GM12872 (cell line): ENCODE data around the gene DHTKD1.

Experiments
- CTCF ChIP-seq: IDR thresholded peaks from 3 replicates; pipeline ENCODE4 v1.5.1; 2011; ENCODE audit warnings: low read depth, mild to moderate bottlenecking, low read length, moderate library complexity; ENCODE audit not compliant: insufficient read depth

The DHTKD1 gene

GRCh38 chr10:12129222-12130111 lies 60.7 kb downstream of the DHTKD1 start, which contains the start of gene SEC61A2:
TSS of gene SEC61A2 (plus strand) at chr10:12129677. CDS start at chr10:12129788, 111 bp downstream.
- TF ChIP-seq CTCF: no peak

DNA sequence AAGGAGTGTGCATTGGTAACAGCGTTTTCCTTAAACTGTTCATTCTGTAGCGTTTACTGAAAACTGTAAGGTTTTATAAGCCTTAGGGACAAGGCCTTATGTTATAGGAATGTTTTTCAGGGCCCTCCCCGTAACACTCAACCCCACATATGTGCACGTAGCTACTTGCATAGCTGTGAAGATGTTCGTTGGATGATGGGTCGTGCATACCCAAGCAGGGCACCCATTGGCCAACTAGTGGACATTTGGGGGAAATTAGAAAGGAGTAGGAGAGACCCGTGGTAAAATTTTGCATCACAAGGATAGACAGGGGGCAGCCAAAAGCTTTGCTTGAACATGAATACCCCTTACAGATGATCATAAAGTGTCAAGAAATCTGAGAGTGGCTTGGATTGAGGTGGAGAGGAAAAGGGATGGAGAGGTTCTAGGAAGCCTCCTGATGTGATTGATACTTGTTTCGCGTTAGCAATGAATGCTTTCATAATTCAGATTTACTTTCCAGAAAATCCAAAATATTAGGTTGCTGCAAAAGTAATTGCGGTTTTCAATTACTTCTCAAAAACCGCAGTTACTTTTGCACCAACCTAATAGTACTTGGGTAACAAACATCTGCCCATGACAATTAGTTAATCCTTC lies 61.6 kb downstream of the DHTKD1 start:
- TF ChIP-seq CTCF: peak; percentile 69

DNA sequence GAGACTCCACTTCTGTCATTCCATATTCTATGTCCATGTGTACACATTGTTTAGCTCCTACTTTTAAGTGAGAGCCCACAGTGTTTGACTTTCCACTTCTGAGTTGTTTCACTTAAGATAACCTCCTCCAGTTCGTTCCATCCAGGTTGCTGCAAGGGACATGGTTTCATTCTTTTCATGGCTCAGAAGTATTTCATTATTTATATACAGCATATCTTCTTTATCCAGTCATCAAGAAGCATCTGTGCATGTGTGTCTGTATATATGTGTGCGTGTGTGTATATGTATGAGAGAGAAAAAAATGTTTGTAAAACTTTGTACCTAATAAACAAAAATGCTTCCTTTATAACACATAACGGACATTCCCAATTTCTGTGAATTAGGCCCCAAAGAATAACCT lies 66.9 kb downstream of the DHTKD1 start:
- no peak for TF ChIP-seq CTCF

GRCh38 chr10:12140038-12140437 lies 71.3 kb downstream of the DHTKD1 start:
- no peak for TF ChIP-seq CTCF

DNA sequence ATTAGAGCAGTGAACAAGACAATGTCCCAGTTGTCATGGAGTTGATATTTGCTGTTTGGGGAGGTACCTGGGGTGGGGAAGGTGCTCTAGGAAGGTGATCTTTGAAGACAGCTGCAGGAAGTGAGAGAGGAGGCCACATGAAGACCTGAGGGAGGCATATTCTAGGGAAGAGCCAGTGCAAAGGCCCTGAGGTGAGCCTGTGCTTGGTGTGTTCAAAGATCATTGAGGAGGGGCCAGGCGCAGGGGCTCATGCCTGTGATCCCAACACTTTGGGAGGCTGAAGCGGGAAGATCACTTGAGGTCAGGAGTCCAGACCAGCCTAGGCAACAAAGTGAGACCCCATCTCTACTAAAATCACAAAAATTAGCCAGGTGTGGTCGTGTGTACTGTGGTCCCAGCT lies 75.8 kb downstream of the DHTKD1 start:
- TF ChIP-seq CTCF: no peak

- no peak for TF ChIP-seq CTCF
These were observed 81.4 kb downstream of the DHTKD1 start for GRCh38 chr10:12150163-12150562.

GRCh38 chr10:12154516-12154915 lies 85.8 kb downstream of the DHTKD1 start:
- no peak for TF ChIP-seq CTCF
